K562 (cell line): ENCODE data around the gene CLIP1. TPM values are rescaled to one million over a fixed set of nuclear protein-coding genes. Genes with fewer than 3 reads are reported as not detected.

Experiments used
- ZBTB40 ChIP-seq, 2 experiments: fragments of 450-650 bp in 1 of 2; sonication (generic) in 1 of 2; formaldehyde crosslinking in 1 of 2; IDR thresholded peaks; 2 replicates each; pipeline versions ENCODE4 v1.7.1 to v1.9.0; 2016 to 2022; ENCODE audit warnings: inconsistent platforms in 1 of 2, mild to moderate bottlenecking in 1 of 2, missing genetic modification reagents in 1 of 2
- polyA plus RNA-seq, 8 experiments: library from polyadenylated mRNA; depleted of rRNA in 4 of 8; stranded (reverse) in 5 of 8; unstranded in 3 of 8; fragments of >200 nt; fragmentation: Nextera tagmentation in 2 of 8; fragmentation: Illumina TruSeq in 1 of 8; extraction: Ambion mirVana in 2 of 8; extraction: Trizol in 1 of 8; gene quantifications; 2 replicates each; pipeline versions ENCODE4 v1.2.1 to v1.2.3, GENCODE V29; 2011 to 2014; ENCODE audit warnings: inconsistent platforms in 1 of 8, missing spikeins in 1 of 8
- total RNA-seq, 7 experiments: library from RNA; depleted of rRNA in 6 of 7; stranded (reverse); fragments of >200 nt in 6 of 7; fragmentation: Illumina TruSeq in 2 of 7; extraction: Trizol in 2 of 7; gene quantifications; 2 replicates each; pipeline versions ENCODE4 v1.2.1 to v1.2.3, GENCODE V29; 2011 to 2021; ENCODE audit warnings: low replicate concordance in 1 of 7

CLIP1 gene
- total and polyA plus RNA-seq, 9 of the 15 experiments (the other 6 are each of a cell fraction or from before 2014, with no cell fraction given) = 5.8 to 33.9 (median 27.6) TPM

DNA sequence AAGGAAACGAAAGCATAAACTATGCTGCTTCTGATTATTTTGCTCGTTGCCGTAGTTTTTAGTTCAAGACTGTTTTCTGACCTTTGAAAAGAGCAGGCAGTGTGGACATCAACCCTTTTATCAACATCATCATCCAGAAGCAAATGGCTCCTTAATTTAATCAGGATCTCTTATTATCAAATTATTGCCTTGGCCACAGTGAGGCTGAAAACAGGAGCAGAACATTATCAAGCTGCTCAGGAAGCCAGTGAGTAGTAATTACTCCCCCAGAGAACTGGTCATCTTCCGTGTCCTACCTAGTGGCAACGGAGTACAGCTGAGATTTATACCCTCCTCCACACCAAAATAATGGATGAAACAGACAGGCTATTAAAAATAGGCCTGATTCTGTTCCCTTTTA lies 194.4 kb downstream of the CLIP1 start (continued):
- TF ChIP-seq ZBTB40 (IDR thresholded peaks at IDR 0.05) (no peak), ZBTB40 (CRISPR knock-in tag; IDR thresholded peaks at IDR 0.05) (no peak)
